ENCODE data around the gene COBL.

The COBL gene

GRCh38 chr7:51113962-51114361, 202.6 kb downstream of the COBL start:
- no peak for DNase-seq (ENCODE audit: low read depth)

- no peak for DNase-seq (ENCODE audit: low read depth)
Measured at GRCh38 chr7:51113560-51113959, 203.0 kb downstream of the COBL start.

- no peak for DNase-seq (ENCODE audit: low read depth)
Measured at GRCh38 chr7:51111241-51111940, 205.2 kb downstream of the COBL start.

- no peak for DNase-seq (ENCODE audit: low read depth)
Measured at GRCh38 chr7:51108134-51108533, 208.5 kb downstream of the COBL start.

GRCh38 chr7:51104278-51104677, 212.3 kb downstream of the COBL start:
- no peak for DNase-seq (ENCODE audit: low read depth)

GRCh38 chr7:51103718-51104117, 212.9 kb downstream of the COBL start:
- no peak for DNase-seq (ENCODE audit: low read depth)

GRCh38 chr7:51102828-51103227, 213.8 kb downstream of the COBL start:
- DNase-seq (ENCODE audit: low read depth), result no peak

- no peak for DNase-seq (ENCODE audit: low read depth)
Measured at GRCh38 chr7:51101111-51101757, 215.4 kb downstream of the COBL start.

GRCh38 chr7:51090411-51090810, 226.2 kb downstream of the COBL start:
- DNase-seq (ENCODE audit: low read depth), result no peak

- DNase-seq (ENCODE audit: low read depth), result no peak
Measured at GRCh38 chr7:51085034-51085692, 231.4 kb downstream of the COBL start.

- DNase-seq (ENCODE audit: low read depth), result no peak
Measured at GRCh38 chr7:51084121-51084520, 232.5 kb downstream of the COBL start.

GRCh38 chr7:51082940-51083533, 233.6 kb downstream of the COBL start:
- DNase-seq (ENCODE audit: low read depth), result no peak

- no peak for DNase-seq (ENCODE audit: low read depth)
Measured at GRCh38 chr7:51082096-51082840, 234.3 kb downstream of the COBL start.

- DNase-seq (ENCODE audit: low read depth), result no peak
Measured at GRCh38 chr7:51081270-51081890, 235.2 kb downstream of the COBL start.

GRCh38 chr7:51080622-51081269, 235.9 kb downstream of the COBL start:
- no peak for DNase-seq (ENCODE audit: low read depth)

GRCh38 chr7:51080216-51080615, 236.4 kb downstream of the COBL start:
- DNase-seq (ENCODE audit: low read depth), result no peak

GRCh38 chr7:51079494-51079893, 237.1 kb downstream of the COBL start:
- no peak for DNase-seq (ENCODE audit: low read depth)

- DNase-seq (ENCODE audit: low read depth), result no peak
Measured at GRCh38 chr7:51078653-51079052, 238.0 kb downstream of the COBL start.

GRCh38 chr7:51077987-51078370, 238.6 kb downstream of the COBL start:
- DNase-seq (ENCODE audit: low read depth), result no peak

GRCh38 chr7:51077316-51077986, 239.2 kb downstream of the COBL start:
- DNase-seq (ENCODE audit: low read depth), result no peak

All from amniotic epithelial cell (primary cell).